Naive thymus-derived CD8-positive, alpha-beta T cell (primary cell): ENCODE results near the gene IFIT1. TPM values are rescaled to one million over a fixed set of nuclear protein-coding genes. Genes with fewer than 3 reads are reported as not detected.
"Not testable (repeated sequence)": the region's sequence is repeated elsewhere in the genome, so short reads cannot be mapped to it uniquely, and the experiment has no call there.

Experiments
- ATAC-seq, 2 donors: fragments of 150-1000 bp; cut with Tn5 transposase in 1 of 2; sonication (Bioruptor Pico), chemical (Tn5 transposase) in 1 of 2; 1 replicate in 1 of 2; 2 replicates in 1 of 2; pipeline ENCODE4 v1.10.0; 2021; ENCODE audit warnings: mild to moderate bottlenecking in 2 of 2, moderate library complexity in 2 of 2
- POLR2A ChIA-PET: fragments of 350-600 bp; sonication (Branson Sonifier 250); formaldehyde crosslinking; loops from one replicate; lab custom pipeline; 2021; ENCODE audit warnings: antibody characterized with exemption; lab: Charles Lee
- DNase-seq, 10 donors: peaks; one replicate each; pipeline versions ENCODE4 v3.0.0 to v3.0.0-alpha.2; 2020 to 2022
- H3K27ac Mint-ChIP-seq, 10 donors: one replicate each; pipeline ENCODE4 v1.8.0; 2020 to 2022; ENCODE audit warnings: mild to moderate bottlenecking in 10 of 10, mixed read lengths in 10 of 10, moderate library complexity in 4 of 10, inconsistent platforms in 1 of 10
- H3K27me3 Mint-ChIP-seq, 5 donors: one replicate each; pipeline ENCODE4 v1.8.0; 2021 to 2022; ENCODE audit warnings: mixed read lengths in 5 of 5
- H3K36me3 Mint-ChIP-seq, 3 donors: one replicate each; pipeline ENCODE4 v1.8.0; 2020 to 2022; ENCODE audit warnings: mixed read lengths in 3 of 3, mild to moderate bottlenecking in 2 of 3, inconsistent platforms in 1 of 3
- H3K4me1 Mint-ChIP-seq, 4 donors: one replicate each; pipeline ENCODE4 v1.8.0; 2021 to 2022; ENCODE audit warnings: mixed read lengths in 4 of 4
- H3K4me3 Mint-ChIP-seq, 10 donors: one replicate each; pipeline ENCODE4 v1.8.0; 2020 to 2022; ENCODE audit warnings: mild to moderate bottlenecking in 10 of 10, mixed read lengths in 10 of 10, moderate library complexity in 6 of 10, inconsistent platforms in 1 of 10
- H3K9me3 Mint-ChIP-seq, 9 donors: one replicate each; pipeline ENCODE4 v1.8.0; 2020 to 2022; ENCODE audit warnings: mixed read lengths in 9 of 9, mild to moderate bottlenecking in 3 of 9, inconsistent platforms in 1 of 9, moderate library complexity in 1 of 9
- polyA plus RNA-seq, 3 donors: library from polyadenylated mRNA; unstranded; fragments of 300-500 nt; fragmentation: Illumina TruSeq; gene quantifications; one replicate each; pipeline ENCODE4 v1.2.3, GENCODE V29; 2021
- total RNA-seq, 8 experiments: library from RNA in 2 of 8; stranded (reverse) in 2 of 8; gene quantifications; one replicate each; pipeline ENCODE4 v1.2.3 and lab custom pipeline; 2021 to 2026

IFIT1 gene
- total and polyA plus RNA-seq, 5 experiments from 2014 or later = 1.0 to 6.9 (median 2.9) TPM

GRCh38 chr10:89425000-89425399 is 32.6 kb downstream of the IFIT1 start:
- Mint-ChIP-seq H3K36me3 (peaks cover 0 to 18% (median 7%) of the 10 kb centered on the region in 3 donors), H3K4me3 (no peak overlapping the region), H3K9me3 (no peaks in the 10 kb centered on the region), H3K27me3 (peaks cover 0 to 9% (median 0%) of the 10 kb centered on the region in 5 donors), H3K4me1 (peaks cover 0 to 18% (median 4%) of the 10 kb centered on the region in 4 donors), H3K27ac (peak overlapping the region in 1 of 10 donors; percentile 35)
- ATAC-seq (no peak), DNase-seq (no peak)
- POLR2A ChIA-PET = no interaction called here

GRCh38 chr10:89426230-89426868 is 33.9 kb downstream of the IFIT1 start:
- Mint-ChIP-seq H3K27ac (peak overlapping the region in 3 of 10 donors; percentile 3 to 35 (median 22)), H3K27me3 (peaks cover 0 to 9% (median 0%) of the 10 kb centered on the region in 5 donors), H3K9me3 (no peaks in the 10 kb centered on the region), H3K4me1 (peaks cover 0 to 6% (median 3%) of the 10 kb centered on the region in 4 donors), H3K4me3 (no peak overlapping the region), H3K36me3 (peaks cover 0 to 5% (median 0%) of the 10 kb centered on the region in 3 donors)
- ATAC-seq = peak; percentile 59 to 62
- peak in 3 of 10 donors; percentile 22 to 28 (median 22) for DNase-seq
- POLR2A ChIA-PET = no interaction called here

GRCh38 chr10:89427629-89428028 is 35.2 kb downstream of the IFIT1 start:
- POLR2A ChIA-PET = no interaction called here
- Mint-ChIP-seq H3K4me1 (peaks cover 0 to 3% (median 3%) of the 10 kb centered on the region in 4 donors), H3K36me3 (peaks cover 0 to 2% (median 0%) of the 10 kb centered on the region in 3 donors), H3K4me3 (no peak overlapping the region), H3K27ac (no peak overlapping the region), H3K27me3 (peaks cover 0 to 9% (median 0%) of the 10 kb centered on the region in 5 donors), H3K9me3 (no peaks in the 10 kb centered on the region)
- DNase-seq (no peak), ATAC-seq (no peak)

GRCh38 chr10:89428877-89429276 is 36.5 kb downstream of the IFIT1 start:
- ATAC-seq (no peak), DNase-seq (no peak)
- Mint-ChIP-seq H3K4me1 (no peaks in the 10 kb centered on the region), H3K4me3 (no peak overlapping the region), H3K9me3 (no peaks in the 10 kb centered on the region), H3K36me3 (no peaks in the 10 kb centered on the region), H3K27me3 (peaks cover 0 to 9% (median 3%) of the 10 kb centered on the region in 5 donors), H3K27ac (no peak overlapping the region)
- POLR2A ChIA-PET = no interaction called here

- no peak for ATAC-seq
- Mint-ChIP-seq H3K27me3 (peaks cover 9 to 31% (median 17%) of the 10 kb centered on the region in 5 donors), H3K9me3 (no peaks in the 10 kb centered on the region), H3K4me3 (no peak overlapping the region), H3K4me1 (no peaks in the 10 kb centered on the region), H3K27ac (no peak overlapping the region), H3K36me3 (no peaks in the 10 kb centered on the region)
- DNase-seq = no peak
- POLR2A ChIA-PET = no interaction called here
These were observed 39.6 kb downstream of the IFIT1 start for GRCh38 chr10:89431977-89432376.

- H3K4me3 Mint-ChIP-seq = no peak overlapping the region
- ATAC-seq = no peak
- H3K36me3 Mint-ChIP-seq = no peaks in the 10 kb centered on the region
- POLR2A ChIA-PET = no interaction called here
- DNase-seq = no peak
- no peak overlapping the region for H3K27ac Mint-ChIP-seq
- no peaks in the 10 kb centered on the region for H3K9me3 Mint-ChIP-seq
- peaks cover 11 to 42% (median 14%) of the 10 kb centered on the region in 5 donors for H3K27me3 Mint-ChIP-seq
- H3K4me1 Mint-ChIP-seq = no peaks in the 10 kb centered on the region
These were observed 46.1 kb downstream of the IFIT1 start for GRCh38 chr10:89438525-89438924.

- H3K27ac Mint-ChIP-seq = no peak overlapping the region
- no peaks in the 10 kb centered on the region for H3K9me3 Mint-ChIP-seq
- POLR2A ChIA-PET = no interaction called here
- H3K4me1 Mint-ChIP-seq = no peaks in the 10 kb centered on the region
- H3K36me3 Mint-ChIP-seq = no peaks in the 10 kb centered on the region
- DNase-seq (no peak), ATAC-seq (no peak)
- H3K27me3 Mint-ChIP-seq = peaks cover 8 to 36% (median 12%) of the 10 kb centered on the region in 5 donors
- H3K4me3 Mint-ChIP-seq = no peak overlapping the region
These were observed 48.0 kb downstream of the IFIT1 start for GRCh38 chr10:89440226-89441009.

- Mint-ChIP-seq H3K27ac (no peak overlapping the region), H3K9me3 (peaks cover 0 to 16% (median 9%) of the 10 kb centered on the region in 9 donors), H3K27me3 (peaks cover 3 to 27% (median 9%) of the 10 kb centered on the region in 5 donors), H3K4me3 (no peak overlapping the region), H3K4me1 (no peaks in the 10 kb centered on the region), H3K36me3 (peaks cover 0 to 8% (median 0%) of the 10 kb centered on the region in 3 donors)
- POLR2A ChIA-PET = no interaction called here
- ATAC-seq = no peak
- no peak for DNase-seq
These were observed 49.9 kb downstream of the IFIT1 start for GRCh38 chr10:89442289-89442688.

GRCh38 chr10:89444819-89445218 is 52.4 kb downstream of the IFIT1 start:
- POLR2A ChIA-PET, H3K36me3 Mint-ChIP-seq, H3K27ac Mint-ChIP-seq, DNase-seq, ATAC-seq, H3K4me3 Mint-ChIP-seq, H3K4me1 Mint-ChIP-seq: not testable (repeated sequence)
- Mint-ChIP-seq H3K9me3 (peaks cover 0 to 19% (median 9%) of the 10 kb centered on the region in 9 donors), H3K27me3 (peaks cover 0 to 17% (median 4%) of the 10 kb centered on the region in 5 donors)

- Mint-ChIP-seq H3K27ac (no peak overlapping the region), H3K9me3 (peaks cover 0 to 19% (median 6%) of the 10 kb centered on the region in 9 donors), H3K4me1 (peaks cover 0 to 2% (median 0%) of the 10 kb centered on the region in 4 donors), H3K36me3 (peaks cover 0 to 3% (median 0%) of the 10 kb centered on the region in 3 donors), H3K4me3 (no peak overlapping the region), H3K27me3 (peaks cover 3 to 11% (median 4%) of the 10 kb centered on the region in 5 donors)
- POLR2A ChIA-PET = no interaction called here
- no peak for ATAC-seq
- no peak for DNase-seq
These were observed 58.5 kb downstream of the IFIT1 start for GRCh38 chr10:89450901-89451300.

- Mint-ChIP-seq H3K36me3 (no peaks in the 10 kb centered on the region), H3K9me3 (peaks cover 0 to 6% (median 0%) of the 10 kb centered on the region in 9 donors), H3K4me3 (no peak overlapping the region), H3K4me1 (peaks cover 0 to 2% (median 0%) of the 10 kb centered on the region in 4 donors), H3K27ac (no peak overlapping the region), H3K27me3 (peaks cover under 1 to 10% (median 8%) of the 10 kb centered on the region in 5 donors)
- POLR2A ChIA-PET = no interaction called here
- ATAC-seq (no peak), DNase-seq (no peak)
These were observed 59.8 kb downstream of the IFIT1 start for GRCh38 chr10:89452193-89452592.

- no peaks in the 10 kb centered on the region for H3K9me3 Mint-ChIP-seq
- DNase-seq = no peak
- no peak overlapping the region for H3K4me3 Mint-ChIP-seq
- ATAC-seq = no peak
- peaks cover 5 to 14% (median 12%) of the 10 kb centered on the region in 5 donors for H3K27me3 Mint-ChIP-seq
- POLR2A ChIA-PET = no interaction called here
- peaks cover 0 to 2% (median 0%) of the 10 kb centered on the region in 4 donors for H3K4me1 Mint-ChIP-seq
- H3K36me3 Mint-ChIP-seq = no peaks in the 10 kb centered on the region
- peak overlapping the region in 1 of 10 donors; percentile 1 for H3K27ac Mint-ChIP-seq
These were observed 62.3 kb downstream of the IFIT1 start for GRCh38 chr10:89454561-89455347.
